ENCODE measurements around the gene ZBTB20.

DNA sequence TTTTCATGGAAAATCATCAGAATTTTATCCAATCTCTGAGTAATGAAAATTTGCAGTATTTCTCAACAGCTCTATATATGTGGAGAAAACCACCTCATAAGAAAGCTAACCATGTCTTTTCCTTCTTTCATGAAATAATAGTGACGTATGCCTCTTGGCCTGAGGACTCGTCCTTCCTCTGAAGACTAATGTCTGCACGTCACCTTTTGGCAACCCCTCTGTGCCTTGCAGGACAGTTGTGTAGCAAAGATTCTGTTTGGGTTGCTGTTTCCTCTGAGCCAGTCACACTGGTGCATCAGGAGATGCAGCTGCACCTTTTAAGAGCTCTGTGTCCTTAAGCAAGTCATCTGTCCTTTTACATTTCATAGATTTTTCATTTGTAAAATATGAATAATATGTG is 684.3 kb downstream of the ZBTB20 start:
- no peak for TF ChIP-seq ZNF565 (CRISPR knock-in tag; conservative IDR thresholded peaks at IDR 0.05; ENCODE audit: low read depth)
- TF ChIP-seq ARNTL (CRISPR knock-in tag; IDR thresholded peaks at IDR 0.05; ENCODE audit: borderline replicate concordance, low read depth): no peak
- TF ChIP-seq ZNF8 (CRISPR knock-in tag; IDR thresholded peaks at IDR 0.05): no peak
- TF ChIP-seq, protein P1, sequence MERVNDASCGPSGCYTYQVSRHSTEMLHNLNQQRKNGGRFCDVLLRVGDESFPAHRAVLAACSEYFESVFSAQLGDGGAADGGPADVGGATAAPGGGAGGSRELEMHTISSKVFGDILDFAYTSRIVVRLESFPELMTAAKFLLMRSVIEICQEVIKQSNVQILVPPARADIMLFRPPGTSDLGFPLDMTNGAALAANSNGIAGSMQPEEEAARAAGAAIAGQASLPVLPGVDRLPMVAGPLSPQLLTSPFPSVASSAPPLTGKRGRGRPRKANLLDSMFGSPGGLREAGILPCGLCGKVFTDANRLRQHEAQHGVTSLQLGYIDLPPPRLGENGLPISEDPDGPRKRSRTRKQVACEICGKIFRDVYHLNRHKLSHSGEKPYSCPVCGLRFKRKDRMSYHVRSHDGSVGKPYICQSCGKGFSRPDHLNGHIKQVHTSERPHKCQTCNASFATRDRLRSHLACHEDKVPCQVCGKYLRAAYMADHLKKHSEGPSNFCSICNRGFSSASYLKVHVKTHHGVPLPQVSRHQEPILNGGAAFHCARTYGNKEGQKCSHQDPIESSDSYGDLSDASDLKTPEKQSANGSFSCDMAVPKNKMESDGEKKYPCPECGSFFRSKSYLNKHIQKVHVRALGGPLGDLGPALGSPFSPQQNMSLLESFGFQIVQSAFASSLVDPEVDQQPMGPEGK (CRISPR knock-in tag; IDR thresholded peaks at IDR 0.05; ENCODE audit: borderline replicate concordance): no peak
- TF ChIP-seq RARB (CRISPR knock-in tag; IDR thresholded peaks at IDR 0.05): no peak
- no peak for TF ChIP-seq ZFP3 (CRISPR knock-in tag; IDR thresholded peaks at IDR 0.05)
- TF ChIP-seq CSDC2 (CRISPR knock-in tag; IDR thresholded peaks at IDR 0.05): no peak
- TF ChIP-seq, protein P2, sequence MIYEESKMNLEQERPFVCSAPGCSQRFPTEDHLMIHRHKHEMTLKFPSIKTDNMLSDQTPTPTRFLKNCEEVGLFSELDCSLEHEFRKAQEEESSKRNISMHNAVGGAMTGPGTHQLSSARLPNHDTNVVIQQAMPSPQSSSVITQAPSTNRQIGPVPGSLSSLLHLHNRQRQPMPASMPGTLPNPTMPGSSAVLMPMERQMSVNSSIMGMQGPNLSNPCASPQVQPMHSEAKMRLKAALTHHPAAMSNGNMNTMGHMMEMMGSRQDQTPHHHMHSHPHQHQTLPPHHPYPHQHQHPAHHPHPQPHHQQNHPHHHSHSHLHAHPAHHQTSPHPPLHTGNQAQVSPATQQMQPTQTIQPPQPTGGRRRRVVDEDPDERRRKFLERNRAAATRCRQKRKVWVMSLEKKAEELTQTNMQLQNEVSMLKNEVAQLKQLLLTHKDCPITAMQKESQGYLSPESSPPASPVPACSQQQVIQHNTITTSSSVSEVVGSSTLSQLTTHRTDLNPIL (CRISPR knock-in tag; IDR thresholded peaks at IDR 0.05; ENCODE audit: low read depth): no peak
- TF ChIP-seq, protein P3, sequence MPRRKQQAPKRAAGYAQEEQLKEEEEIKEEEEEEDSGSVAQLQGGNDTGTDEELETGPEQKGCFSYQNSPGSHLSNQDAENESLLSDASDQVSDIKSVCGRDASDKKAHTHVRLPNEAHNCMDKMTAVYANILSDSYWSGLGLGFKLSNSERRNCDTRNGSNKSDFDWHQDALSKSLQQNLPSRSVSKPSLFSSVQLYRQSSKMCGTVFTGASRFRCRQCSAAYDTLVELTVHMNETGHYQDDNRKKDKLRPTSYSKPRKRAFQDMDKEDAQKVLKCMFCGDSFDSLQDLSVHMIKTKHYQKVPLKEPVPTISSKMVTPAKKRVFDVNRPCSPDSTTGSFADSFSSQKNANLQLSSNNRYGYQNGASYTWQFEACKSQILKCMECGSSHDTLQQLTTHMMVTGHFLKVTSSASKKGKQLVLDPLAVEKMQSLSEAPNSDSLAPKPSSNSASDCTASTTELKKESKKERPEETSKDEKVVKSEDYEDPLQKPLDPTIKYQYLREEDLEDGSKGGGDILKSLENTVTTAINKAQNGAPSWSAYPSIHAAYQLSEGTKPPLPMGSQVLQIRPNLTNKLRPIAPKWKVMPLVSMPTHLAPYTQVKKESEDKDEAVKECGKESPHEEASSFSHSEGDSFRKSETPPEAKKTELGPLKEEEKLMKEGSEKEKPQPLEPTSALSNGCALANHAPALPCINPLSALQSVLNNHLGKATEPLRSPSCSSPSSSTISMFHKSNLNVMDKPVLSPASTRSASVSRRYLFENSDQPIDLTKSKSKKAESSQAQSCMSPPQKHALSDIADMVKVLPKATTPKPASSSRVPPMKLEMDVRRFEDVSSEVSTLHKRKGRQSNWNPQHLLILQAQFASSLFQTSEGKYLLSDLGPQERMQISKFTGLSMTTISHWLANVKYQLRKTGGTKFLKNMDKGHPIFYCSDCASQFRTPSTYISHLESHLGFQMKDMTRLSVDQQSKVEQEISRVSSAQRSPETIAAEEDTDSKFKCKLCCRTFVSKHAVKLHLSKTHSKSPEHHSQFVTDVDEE (CRISPR knock-in tag; IDR thresholded peaks at IDR 0.05): no peak
- TF ChIP-seq TCF4 (CRISPR knock-in tag; IDR thresholded peaks at IDR 0.05; ENCODE audit: borderline replicate concordance): no peak
- no peak for TF ChIP-seq ESRRG (CRISPR knock-in tag; IDR thresholded peaks at IDR 0.05)
- TF ChIP-seq, protein P4, sequence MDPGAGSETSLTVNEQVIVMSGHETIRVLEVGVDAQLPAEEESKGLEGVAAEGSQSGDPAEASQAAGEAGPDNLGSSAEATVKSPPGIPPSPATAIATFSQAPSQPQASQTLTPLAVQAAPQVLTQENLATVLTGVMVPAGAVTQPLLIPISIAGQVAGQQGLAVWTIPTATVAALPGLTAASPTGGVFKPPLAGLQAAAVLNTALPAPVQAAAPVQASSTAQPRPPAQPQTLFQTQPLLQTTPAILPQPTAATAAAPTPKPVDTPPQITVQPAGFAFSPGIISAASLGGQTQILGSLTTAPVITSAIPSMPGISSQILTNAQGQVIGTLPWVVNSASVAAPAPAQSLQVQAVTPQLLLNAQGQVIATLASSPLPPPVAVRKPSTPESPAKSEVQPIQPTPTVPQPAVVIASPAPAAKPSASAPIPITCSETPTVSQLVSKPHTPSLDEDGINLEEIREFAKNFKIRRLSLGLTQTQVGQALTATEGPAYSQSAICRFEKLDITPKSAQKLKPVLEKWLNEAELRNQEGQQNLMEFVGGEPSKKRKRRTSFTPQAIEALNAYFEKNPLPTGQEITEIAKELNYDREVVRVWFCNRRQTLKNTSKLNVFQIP (CRISPR knock-in tag; IDR thresholded peaks at IDR 0.05; ENCODE audit: borderline replicate concordance, low read depth): no peak
- TF ChIP-seq GLIS3 (CRISPR knock-in tag; IDR thresholded peaks at IDR 0.05): no peak
- TF ChIP-seq ZFP30 (CRISPR knock-in tag; IDR thresholded peaks at IDR 0.05): no peak

Measured in SK-N-SH treated with all-trans-retinoic acid at 6 μM for 48 hours (cell line).